Fibroblast of the aortic adventitia (primary cell): ENCODE results near the gene ABHD2. TPM values are rescaled to one million over a fixed set of nuclear protein-coding genes. Genes with fewer than 3 reads are reported as not detected.

Experiments
- DNase-seq: peaks from one replicate; pipeline ENCODE4 v3.0.0-alpha.2; 2010; ENCODE audit warnings: low read depth
- H3K4me3 ChIP-seq: 2 replicates; pipeline ENCODE4 v1.5.1; 2011; ENCODE audit warnings: low read depth, mild to moderate bottlenecking, control low read depth, low read length, moderate library complexity
- total RNA-seq: library from RNA; depleted of rRNA; stranded (reverse); fragments of >200 nt; gene quantifications from 2 replicates; pipeline ENCODE4 v1.2.3, GENCODE V29; 2012; ENCODE audit warnings: low replicate concordance
- TF ChIP-seq, protein P1 (sequence below): IDR thresholded peaks from 2 replicates; pipeline ENCODE4 v1.5.1; 2011; ENCODE audit warnings: mild to moderate bottlenecking, low read length, control low read depth, inconsistent platforms; ENCODE audit not compliant: insufficient read depth

The ABHD2 gene
- total RNA-seq, 1 donor: 100 TPM

DNA sequence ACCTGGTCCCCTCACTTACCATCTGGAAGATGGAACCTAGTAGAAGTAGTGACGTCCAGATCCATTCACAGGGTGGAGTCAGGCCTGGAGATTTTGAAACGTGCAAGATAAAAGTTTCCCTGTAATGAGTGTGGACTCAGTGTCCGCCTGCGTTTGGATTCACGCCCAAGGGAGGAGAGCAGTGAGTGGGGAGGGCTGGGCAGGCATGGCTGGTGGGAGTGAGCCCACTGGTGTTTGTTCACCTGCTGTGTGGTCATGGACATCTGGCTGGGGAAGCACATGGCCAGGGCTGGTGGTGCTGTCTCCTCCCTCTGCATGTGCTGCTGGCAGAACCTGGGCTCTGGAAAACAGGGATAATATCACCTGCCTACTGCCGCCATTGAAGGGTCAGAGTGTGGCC is 96.1 kb downstream of the ABHD2 start:
- no peak for DNase-seq
- no peak overlapping the region for H3K4me3 ChIP-seq
- TF ChIP-seq, protein P1, sequence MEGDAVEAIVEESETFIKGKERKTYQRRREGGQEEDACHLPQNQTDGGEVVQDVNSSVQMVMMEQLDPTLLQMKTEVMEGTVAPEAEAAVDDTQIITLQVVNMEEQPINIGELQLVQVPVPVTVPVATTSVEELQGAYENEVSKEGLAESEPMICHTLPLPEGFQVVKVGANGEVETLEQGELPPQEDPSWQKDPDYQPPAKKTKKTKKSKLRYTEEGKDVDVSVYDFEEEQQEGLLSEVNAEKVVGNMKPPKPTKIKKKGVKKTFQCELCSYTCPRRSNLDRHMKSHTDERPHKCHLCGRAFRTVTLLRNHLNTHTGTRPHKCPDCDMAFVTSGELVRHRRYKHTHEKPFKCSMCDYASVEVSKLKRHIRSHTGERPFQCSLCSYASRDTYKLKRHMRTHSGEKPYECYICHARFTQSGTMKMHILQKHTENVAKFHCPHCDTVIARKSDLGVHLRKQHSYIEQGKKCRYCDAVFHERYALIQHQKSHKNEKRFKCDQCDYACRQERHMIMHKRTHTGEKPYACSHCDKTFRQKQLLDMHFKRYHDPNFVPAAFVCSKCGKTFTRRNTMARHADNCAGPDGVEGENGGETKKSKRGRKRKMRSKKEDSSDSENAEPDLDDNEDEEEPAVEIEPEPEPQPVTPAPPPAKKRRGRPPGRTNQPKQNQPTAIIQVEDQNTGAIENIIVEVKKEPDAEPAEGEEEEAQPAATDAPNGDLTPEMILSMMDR: no peak

DNA sequence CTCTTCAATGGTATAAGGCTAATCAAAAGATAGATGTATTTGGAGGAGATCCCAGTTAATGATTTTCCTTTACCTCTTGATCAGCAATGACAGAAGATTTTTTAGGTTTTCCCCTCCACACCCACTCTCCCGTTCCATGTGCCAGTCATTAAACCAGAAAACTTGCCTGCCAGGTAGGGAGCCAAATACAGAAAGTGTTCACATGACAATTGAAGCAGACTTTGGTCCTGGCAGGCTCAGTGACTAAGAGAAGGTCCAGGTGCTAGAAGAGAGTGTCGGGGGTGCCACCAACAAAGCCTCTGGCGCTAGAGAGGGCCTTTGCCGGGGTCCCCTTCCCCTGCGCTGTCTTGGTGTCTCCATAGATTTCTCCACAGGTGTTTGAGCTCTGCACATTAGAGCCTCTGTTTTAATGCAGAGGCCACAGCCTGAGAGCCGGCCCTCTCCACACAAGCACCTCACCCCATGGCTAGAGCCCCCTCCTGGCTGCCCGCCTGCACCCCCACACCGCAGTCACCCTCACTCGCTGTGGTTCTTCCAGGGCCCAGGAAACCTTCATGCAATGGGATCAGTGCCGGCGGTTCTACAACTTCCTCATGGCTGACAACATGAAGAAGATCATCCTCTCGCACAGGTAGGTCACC is 96.8 kb downstream of the ABHD2 start:
- TF ChIP-seq, protein P1: no peak
- no peak overlapping the region for H3K4me3 ChIP-seq
- no peak for DNase-seq

DNA sequence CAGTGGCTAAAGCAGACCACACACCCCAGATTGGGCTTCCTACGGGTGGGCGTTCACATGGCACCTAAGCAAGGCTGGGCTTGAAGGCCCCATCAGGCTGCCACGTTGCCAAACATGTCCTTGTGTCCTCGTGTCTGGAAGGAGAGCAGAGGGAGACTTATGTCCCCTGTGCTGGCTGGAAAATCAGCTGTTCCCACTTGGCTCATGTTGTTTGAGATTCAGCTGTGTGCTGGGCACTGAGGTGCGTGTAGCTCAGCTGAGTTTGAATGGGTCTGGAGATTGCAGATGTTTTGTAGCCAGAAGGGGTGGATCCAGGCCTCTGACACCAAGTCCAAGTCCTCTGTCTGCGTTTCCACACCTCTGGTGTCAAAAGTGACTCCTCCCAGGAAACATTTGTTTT is 98.5 kb downstream of the ABHD2 start:
- TF ChIP-seq, protein P1: no peak
- no peak overlapping the region for H3K4me3 ChIP-seq
- no peak for DNase-seq

DNA sequence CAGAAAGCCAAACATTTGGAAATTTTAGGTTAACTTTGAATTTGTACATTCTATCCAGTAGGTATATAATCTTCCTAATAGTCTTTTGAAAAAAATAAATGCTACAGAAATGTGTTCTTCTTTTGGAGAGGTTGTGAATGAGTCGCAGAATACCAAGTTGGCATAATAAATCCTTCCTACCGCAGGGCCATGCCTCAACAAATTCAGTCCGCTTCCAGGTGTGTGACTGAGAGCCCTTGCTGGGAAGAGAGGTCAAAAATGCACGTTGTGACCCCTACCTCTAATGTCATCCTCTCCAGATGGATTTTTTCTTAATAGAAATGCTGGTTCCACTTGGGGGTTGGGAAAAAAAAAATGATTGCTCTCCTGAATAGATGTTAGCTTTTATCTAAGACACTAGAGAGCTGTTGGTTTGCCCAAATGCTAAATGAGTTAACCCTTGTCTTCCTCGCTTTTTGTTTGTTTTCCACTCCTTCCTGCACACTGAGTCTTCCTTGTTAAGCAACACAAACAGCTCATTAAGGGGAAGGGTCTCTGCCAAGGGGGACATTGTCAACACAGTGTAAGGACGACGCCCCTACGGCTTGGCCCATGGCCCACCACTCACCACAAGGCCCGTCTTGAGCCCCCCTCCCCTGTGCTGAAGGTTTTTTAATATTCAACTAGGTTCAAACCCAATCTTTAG is 99.2 kb downstream of the ABHD2 start:
- no peak overlapping the region for H3K4me3 ChIP-seq
- no peak for DNase-seq
- TF ChIP-seq, protein P1: no peak

DNA sequence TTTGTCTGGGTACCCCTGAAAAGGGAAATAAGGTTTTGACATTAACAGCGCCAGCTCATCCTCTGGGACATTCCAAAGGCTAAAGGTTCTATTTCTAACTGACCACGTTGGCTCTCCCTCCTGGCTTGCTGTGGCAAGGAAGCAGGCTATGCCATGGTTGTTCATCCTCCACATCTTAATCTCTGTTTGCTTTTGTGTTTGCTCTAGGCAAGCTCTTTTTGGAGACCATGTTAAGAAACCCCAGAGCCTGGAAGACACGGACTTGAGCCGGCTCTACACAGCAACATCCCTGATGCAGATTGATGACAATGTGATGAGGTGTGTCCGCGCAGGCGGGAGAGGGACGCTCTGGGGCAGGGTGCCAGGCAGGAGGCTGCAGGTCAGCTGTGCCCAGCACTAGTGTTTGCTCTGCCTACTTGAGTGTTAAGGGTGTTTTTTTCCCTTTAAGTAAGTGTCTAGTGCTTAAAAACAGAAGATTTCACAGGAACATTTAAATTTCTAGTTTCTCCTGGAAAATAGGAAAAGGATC is 99.8 kb downstream of the ABHD2 start:
- TF ChIP-seq, protein P1: no peak
- no peak for DNase-seq
- H3K4me3 ChIP-seq: no peak overlapping the region

DNA sequence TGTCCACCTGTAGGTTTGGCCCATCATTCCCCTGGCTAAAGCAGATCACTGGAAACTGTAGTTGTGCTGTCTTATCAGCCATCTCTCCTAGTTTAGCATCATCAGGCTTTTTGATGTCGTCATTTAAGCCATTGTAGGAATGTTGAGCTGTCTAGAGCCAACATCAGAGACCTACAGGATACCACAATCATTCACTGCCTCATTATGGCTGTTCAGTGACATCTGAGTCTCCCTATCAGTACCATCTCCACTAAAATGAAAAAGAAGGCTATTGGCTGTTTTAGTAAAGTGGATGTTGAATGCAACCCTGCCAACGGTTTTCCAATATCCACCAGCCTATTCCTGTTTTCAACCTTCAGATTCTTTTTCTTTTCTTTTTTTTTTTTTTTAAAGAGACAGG is 103.9 kb downstream of the ABHD2 start:
- no peak for DNase-seq
- H3K4me3 ChIP-seq: no peak overlapping the region
- TF ChIP-seq, protein P1: no peak
